ENCODE results near the gene MICB.

Gene MICB

DNA sequence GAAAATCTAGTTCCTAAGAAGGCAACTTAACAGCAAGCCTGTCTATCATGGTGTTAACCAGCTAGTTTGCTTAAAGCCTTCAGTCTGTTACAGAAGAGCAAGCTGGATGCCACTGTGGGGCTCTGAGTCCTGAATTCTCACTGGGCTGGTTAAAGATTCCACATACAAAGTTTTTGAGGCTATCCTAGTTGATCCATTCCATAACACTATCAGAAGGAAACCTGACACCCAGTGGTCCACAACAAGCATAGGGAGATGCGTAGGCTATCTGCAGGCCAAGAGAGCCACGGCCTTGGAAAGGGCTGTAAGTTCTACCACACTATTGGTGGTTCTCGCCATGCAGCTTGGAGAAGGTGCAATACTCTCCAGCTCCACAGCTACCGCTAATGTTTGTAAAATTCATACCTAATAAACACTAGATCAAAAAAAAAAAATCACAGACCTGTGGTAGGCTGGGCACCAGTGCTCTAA lies 30.4 kb downstream of the MICB start:
- Histone ChIP-seq H3K4me3 (ENCODE audit: insufficient read depth, low read length, poor library complexity, severe bottlenecking) (no peak overlapping the region), H3K27me3 (ENCODE audit: low read length) (no peaks in the 10 kb centered on the region), H2AFZ (ENCODE audit: low read depth, low read length, severe bottlenecking) (no peak overlapping the region), H3K9me2 (replicated peaks; ENCODE audit: insufficient read depth, low read length) (no peaks in the 10 kb centered on the region), H3K79me2 (ENCODE audit: insufficient read depth, low read length) (peaks cover 4% of the 10 kb centered on the region; the same call in 1 of the 2 replicates), H3K9me3 (ENCODE audit: insufficient read depth, low read length) (no peaks in the 10 kb centered on the region), H4K20me1 (ENCODE audit: low read depth, low read length) (peaks cover 20% of the 10 kb centered on the region; the same call in 1 of the 2 replicates), H3K27ac (ENCODE audit: low read depth, low read length) (no peak overlapping the region), H3K9ac (ENCODE audit: low read length) (no peak overlapping the region), H3F3A (ENCODE audit: insufficient read depth) (peaks cover 49% of the 10 kb centered on the region), H3K4me2 (ENCODE audit: low read depth, low read length, poor library complexity, severe bottlenecking) (no peak overlapping the region), H3K36me3 (ENCODE audit: low read length) (peaks cover 24% of the 10 kb centered on the region)
- TF ChIP-seq, protein P1, sequence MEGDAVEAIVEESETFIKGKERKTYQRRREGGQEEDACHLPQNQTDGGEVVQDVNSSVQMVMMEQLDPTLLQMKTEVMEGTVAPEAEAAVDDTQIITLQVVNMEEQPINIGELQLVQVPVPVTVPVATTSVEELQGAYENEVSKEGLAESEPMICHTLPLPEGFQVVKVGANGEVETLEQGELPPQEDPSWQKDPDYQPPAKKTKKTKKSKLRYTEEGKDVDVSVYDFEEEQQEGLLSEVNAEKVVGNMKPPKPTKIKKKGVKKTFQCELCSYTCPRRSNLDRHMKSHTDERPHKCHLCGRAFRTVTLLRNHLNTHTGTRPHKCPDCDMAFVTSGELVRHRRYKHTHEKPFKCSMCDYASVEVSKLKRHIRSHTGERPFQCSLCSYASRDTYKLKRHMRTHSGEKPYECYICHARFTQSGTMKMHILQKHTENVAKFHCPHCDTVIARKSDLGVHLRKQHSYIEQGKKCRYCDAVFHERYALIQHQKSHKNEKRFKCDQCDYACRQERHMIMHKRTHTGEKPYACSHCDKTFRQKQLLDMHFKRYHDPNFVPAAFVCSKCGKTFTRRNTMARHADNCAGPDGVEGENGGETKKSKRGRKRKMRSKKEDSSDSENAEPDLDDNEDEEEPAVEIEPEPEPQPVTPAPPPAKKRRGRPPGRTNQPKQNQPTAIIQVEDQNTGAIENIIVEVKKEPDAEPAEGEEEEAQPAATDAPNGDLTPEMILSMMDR (IDR thresholded peaks at IDR 0.05; ENCODE audit: insufficient read depth, low read length, poor library complexity, severe bottlenecking): no peak
- no peak for TF ChIP-seq EZH2phosphoT487 (conservative IDR thresholded peaks at IDR 0.05; ENCODE audit: low read length)

DNA sequence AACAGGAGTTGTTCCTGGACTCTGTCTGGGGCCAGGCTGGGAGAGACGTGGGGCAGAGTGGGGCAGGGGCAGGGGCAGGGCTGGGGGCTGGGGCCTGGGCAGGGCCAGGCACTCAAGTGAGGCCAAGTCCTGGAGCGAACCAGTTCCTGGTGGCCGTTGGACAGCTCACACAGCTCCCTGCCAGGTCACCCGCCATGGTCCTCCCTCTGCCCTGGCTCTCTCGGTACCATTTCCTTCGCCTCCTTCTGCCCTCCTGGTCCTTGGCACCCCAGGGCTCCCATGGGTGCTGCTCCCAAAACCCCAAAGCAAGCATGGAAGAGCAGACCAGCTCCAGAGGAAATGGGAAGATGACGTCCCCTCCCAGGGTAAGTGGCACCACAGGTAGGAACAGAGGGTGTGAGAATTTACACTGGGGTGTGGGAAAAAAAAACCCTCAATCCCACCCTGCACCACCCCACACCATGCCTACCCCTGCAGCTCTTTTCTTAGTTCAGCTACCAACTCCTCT lies 30.9 kb downstream of the MICB start, which contains the start of gene MCCD1:
MCCD1 (plus strand) TSS at position 142 of the 508 bp plus-strand sequence; CDS start at position 195, 53 bp downstream.
- Histone ChIP-seq H3K27ac (ENCODE audit: low read depth, low read length) (no peak within 1 kb of the TSS), H4K20me1 (ENCODE audit: low read depth, low read length) (peaks cover 25% of the 10 kb centered on the region; the same call in 1 of the 2 replicates), H3K4me2 (ENCODE audit: low read depth, low read length, poor library complexity, severe bottlenecking) (no peak within 1 kb of the TSS), H3K9ac (ENCODE audit: low read length) (no peak within 1 kb of the TSS), H3F3A (ENCODE audit: insufficient read depth) (peaks cover 55% of the 10 kb centered on the region), H3K36me3 (ENCODE audit: low read length) (peaks cover 29% of the 10 kb centered on the region), H3K9me2 (replicated peaks; ENCODE audit: insufficient read depth, low read length) (no peaks in the 10 kb centered on the region), H3K27me3 (ENCODE audit: low read length) (no peaks in the 10 kb centered on the region), H3K9me3 (ENCODE audit: insufficient read depth, low read length) (no peaks in the 10 kb centered on the region), H3K79me2 (ENCODE audit: insufficient read depth, low read length) (peaks cover 7% of the 10 kb centered on the region; the same call in 1 of the 2 replicates), H3K4me3 (ENCODE audit: insufficient read depth, low read length, poor library complexity, severe bottlenecking) (no peak within 1 kb of the TSS), H2AFZ (ENCODE audit: low read depth, low read length, severe bottlenecking) (no peak within 1 kb of the TSS)
- TF ChIP-seq, protein P1 (IDR thresholded peaks at IDR 0.05; ENCODE audit: insufficient read depth, low read length, poor library complexity, severe bottlenecking): no peak
- no peak for TF ChIP-seq EZH2phosphoT487 (conservative IDR thresholded peaks at IDR 0.05; ENCODE audit: low read length)

DNA sequence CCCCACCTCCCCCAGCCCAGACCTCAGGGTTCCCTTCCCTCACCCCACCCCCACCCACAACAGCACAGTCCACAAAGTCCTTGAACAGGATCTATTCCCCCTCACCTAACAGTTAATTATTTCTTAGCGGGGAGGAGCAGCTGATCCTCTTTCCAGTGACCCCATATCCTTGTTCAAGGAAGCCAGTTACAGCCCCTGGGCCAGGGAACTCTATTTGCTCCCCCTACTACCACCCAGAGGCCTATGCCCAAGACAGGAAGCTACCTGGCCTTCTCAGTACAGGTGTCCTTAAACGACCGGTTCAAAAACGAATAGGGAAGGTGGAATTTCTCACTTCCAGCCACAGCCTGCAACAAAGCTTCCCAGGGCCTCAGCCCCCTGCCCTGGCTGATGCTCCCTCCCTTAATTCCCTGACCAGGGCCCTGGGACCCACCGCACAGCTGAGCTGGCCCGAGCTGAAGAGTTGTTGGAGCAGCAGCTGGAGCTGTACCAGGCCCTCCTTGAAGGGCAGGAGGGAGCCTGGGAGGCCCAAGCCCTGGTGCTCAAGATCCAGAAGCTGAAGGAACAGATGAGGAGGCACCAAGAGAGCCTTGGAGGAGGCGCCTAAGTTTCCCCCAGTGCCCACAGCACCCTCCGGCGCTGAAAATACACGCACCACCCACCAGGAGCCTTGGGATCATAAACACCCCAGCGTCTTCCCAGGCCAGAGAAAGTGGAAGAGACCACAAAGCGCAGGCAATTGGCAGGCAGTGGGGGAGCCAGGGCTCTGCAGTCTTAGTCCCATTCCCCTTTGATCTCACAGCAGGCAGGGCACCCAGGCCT lies 31.6 kb downstream of the MICB start:
- no peaks in the 10 kb centered on the region for H3K9me2 ChIP-seq (replicated peaks; ENCODE audit: insufficient read depth, low read length)
- no peaks in the 10 kb centered on the region for H3K27me3 ChIP-seq (ENCODE audit: low read length)
- H4K20me1 ChIP-seq (ENCODE audit: low read depth, low read length): peaks cover 31% of the 10 kb centered on the region; the same call in 1 of the 2 replicates
- no peak overlapping the region for H3K4me2 ChIP-seq (ENCODE audit: low read depth, low read length, poor library complexity, severe bottlenecking)
- no peak overlapping the region for H3K27ac ChIP-seq (ENCODE audit: low read depth, low read length)
- no peak overlapping the region for H2AFZ ChIP-seq (ENCODE audit: low read depth, low read length, severe bottlenecking)
- peaks cover 36% of the 10 kb centered on the region for H3K36me3 ChIP-seq (ENCODE audit: low read length)
- TF ChIP-seq, protein P1 (IDR thresholded peaks at IDR 0.05; ENCODE audit: insufficient read depth, low read length, poor library complexity, severe bottlenecking): no peak
- TF ChIP-seq EZH2phosphoT487 (conservative IDR thresholded peaks at IDR 0.05; ENCODE audit: low read length): no peak
- H3K9ac ChIP-seq (ENCODE audit: low read length): no peak overlapping the region
- peaks cover 7% of the 10 kb centered on the region for H3K79me2 ChIP-seq (ENCODE audit: insufficient read depth, low read length)
- peaks cover 55% of the 10 kb centered on the region for H3F3A ChIP-seq (ENCODE audit: insufficient read depth)
- H3K4me3 ChIP-seq (ENCODE audit: insufficient read depth, low read length, poor library complexity, severe bottlenecking): no peak overlapping the region
- H3K9me3 ChIP-seq (ENCODE audit: insufficient read depth, low read length): no peaks in the 10 kb centered on the region

Measured in SU-DHL-6 (cell line).